ENCODE results near the gene SRI.

GRCh38 chr7:88268051-88268450, 48.2 kb upstream of the SRI start:
- TF ChIP-seq EZH2 (IDR thresholded peaks at IDR 0.05; ENCODE audit: borderline replicate concordance, insufficient read depth, low read depth, low read length, poor library complexity, severe bottlenecking) = no peak
- TF ChIP-seq, protein P1, sequence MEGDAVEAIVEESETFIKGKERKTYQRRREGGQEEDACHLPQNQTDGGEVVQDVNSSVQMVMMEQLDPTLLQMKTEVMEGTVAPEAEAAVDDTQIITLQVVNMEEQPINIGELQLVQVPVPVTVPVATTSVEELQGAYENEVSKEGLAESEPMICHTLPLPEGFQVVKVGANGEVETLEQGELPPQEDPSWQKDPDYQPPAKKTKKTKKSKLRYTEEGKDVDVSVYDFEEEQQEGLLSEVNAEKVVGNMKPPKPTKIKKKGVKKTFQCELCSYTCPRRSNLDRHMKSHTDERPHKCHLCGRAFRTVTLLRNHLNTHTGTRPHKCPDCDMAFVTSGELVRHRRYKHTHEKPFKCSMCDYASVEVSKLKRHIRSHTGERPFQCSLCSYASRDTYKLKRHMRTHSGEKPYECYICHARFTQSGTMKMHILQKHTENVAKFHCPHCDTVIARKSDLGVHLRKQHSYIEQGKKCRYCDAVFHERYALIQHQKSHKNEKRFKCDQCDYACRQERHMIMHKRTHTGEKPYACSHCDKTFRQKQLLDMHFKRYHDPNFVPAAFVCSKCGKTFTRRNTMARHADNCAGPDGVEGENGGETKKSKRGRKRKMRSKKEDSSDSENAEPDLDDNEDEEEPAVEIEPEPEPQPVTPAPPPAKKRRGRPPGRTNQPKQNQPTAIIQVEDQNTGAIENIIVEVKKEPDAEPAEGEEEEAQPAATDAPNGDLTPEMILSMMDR (IDR thresholded peaks at IDR 0.05) = no peak
